GM12864 (cell line): ENCODE results near the gene MFSD6.

Experiments
- DNase-seq: peaks from one replicate; pipeline ENCODE4 v3.0.0-alpha.2; 2011; ENCODE audit warnings: low read depth
- H3K4me3 ChIP-seq: 2 replicates; pipeline ENCODE4 v1.5.1; 2011; ENCODE audit warnings: mild to moderate bottlenecking, low read depth, low read length, control low read depth
- CTCF ChIP-seq: IDR thresholded peaks from 2 replicates; pipeline ENCODE4 v1.5.1; 2011; ENCODE audit warnings: low read depth, mild to moderate bottlenecking, moderate library complexity, low read length, control low read depth, inconsistent platforms; ENCODE audit errors: missing control alignments

Gene MFSD6

GRCh38 chr2:190452433-190452832, 44.3 kb downstream of the MFSD6 start:
- TF ChIP-seq CTCF = no peak
- DNase-seq = no peak
- no peak overlapping the region for H3K4me3 ChIP-seq

GRCh38 chr2:190454795-190455194, 46.6 kb downstream of the MFSD6 start:
- DNase-seq = no peak
- H3K4me3 ChIP-seq = no peak overlapping the region
- TF ChIP-seq CTCF = no peak

GRCh38 chr2:190455358-190456095, 47.4 kb downstream of the MFSD6 start:
- no peak overlapping the region for H3K4me3 ChIP-seq
- no peak for DNase-seq
- TF ChIP-seq CTCF = no peak

- no peak for DNase-seq
- TF ChIP-seq CTCF = no peak
- no peak overlapping the region for H3K4me3 ChIP-seq
Observed at GRCh38 chr2:190456833-190457232, 48.7 kb downstream of the MFSD6 start.

- DNase-seq = no peak
- no peak overlapping the region for H3K4me3 ChIP-seq
- TF ChIP-seq CTCF = no peak
Observed at GRCh38 chr2:190457256-190457655, 49.1 kb downstream of the MFSD6 start.

GRCh38 chr2:190458352-190459107, 50.4 kb downstream of the MFSD6 start:
- no peak for TF ChIP-seq CTCF
- no peak overlapping the region for H3K4me3 ChIP-seq
- no peak for DNase-seq
